ENCODE data around the gene NRP2.

GRCh38 chr2:205637779-205638503 lies 44.4 kb upstream of the NRP2 start:
- no peak for TF ChIP-seq POLR2AphosphoS5 (IDR thresholded peaks at IDR 0.05)
- TF ChIP-seq, protein P1, sequence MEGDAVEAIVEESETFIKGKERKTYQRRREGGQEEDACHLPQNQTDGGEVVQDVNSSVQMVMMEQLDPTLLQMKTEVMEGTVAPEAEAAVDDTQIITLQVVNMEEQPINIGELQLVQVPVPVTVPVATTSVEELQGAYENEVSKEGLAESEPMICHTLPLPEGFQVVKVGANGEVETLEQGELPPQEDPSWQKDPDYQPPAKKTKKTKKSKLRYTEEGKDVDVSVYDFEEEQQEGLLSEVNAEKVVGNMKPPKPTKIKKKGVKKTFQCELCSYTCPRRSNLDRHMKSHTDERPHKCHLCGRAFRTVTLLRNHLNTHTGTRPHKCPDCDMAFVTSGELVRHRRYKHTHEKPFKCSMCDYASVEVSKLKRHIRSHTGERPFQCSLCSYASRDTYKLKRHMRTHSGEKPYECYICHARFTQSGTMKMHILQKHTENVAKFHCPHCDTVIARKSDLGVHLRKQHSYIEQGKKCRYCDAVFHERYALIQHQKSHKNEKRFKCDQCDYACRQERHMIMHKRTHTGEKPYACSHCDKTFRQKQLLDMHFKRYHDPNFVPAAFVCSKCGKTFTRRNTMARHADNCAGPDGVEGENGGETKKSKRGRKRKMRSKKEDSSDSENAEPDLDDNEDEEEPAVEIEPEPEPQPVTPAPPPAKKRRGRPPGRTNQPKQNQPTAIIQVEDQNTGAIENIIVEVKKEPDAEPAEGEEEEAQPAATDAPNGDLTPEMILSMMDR (IDR thresholded peaks at IDR 0.05), result no peak

Data from transverse colon (tissue), 4 donors.